Esophagus squamous epithelium (tissue), 5 donors: ENCODE results near the gene FBXO24. TPM values are rescaled to one million over a fixed set of nuclear protein-coding genes. Genes with fewer than 3 reads are reported as not detected.
A peak's percentile ranks its signal among the peaks of the same experiment; 100 is the strongest.

Source experiments
- DNase-seq: peaks from one replicate; lab custom pipeline; 2025; lab: John Stamatoyannopoulos, UW
- H3K27ac ChIP-seq, 4 donors: fragments of 200-600 bp; sonication (generic); one replicate each; pipeline ENCODE4 v1.5.1; 2016 to 2019; ENCODE audit warnings: mild to moderate bottlenecking in 1 of 4
- H3K27me3 ChIP-seq, 4 donors: fragments of 200-600 bp; sonication (generic); 1 replicate in 3 of 4; 2 replicates in 1 of 4; pipeline versions ENCODE4 v1.5.1 to v1.6.0; 2017 to 2021; ENCODE audit warnings: antibody characterized with exemption in 1 of 4
- H3K36me3 ChIP-seq, 3 donors: fragments of 200-600 bp; sonication (generic); one replicate each; pipeline ENCODE4 v1.5.1; 2016 to 2019
- H3K4me1 ChIP-seq, 3 donors: fragments of 200-600 bp; sonication (generic); one replicate each; pipeline ENCODE4 v1.5.1; 2017 to 2019
- H3K4me3 ChIP-seq, 4 donors: fragments of 200-600 bp; sonication (generic); 1 replicate in 3 of 4; 2 replicates in 1 of 4; pipeline ENCODE4 v1.5.1; 2016 to 2019; ENCODE audit warnings: mild to moderate bottlenecking in 2 of 4, moderate library complexity in 1 of 4
- H3K9me3 ChIP-seq, 3 donors: fragments of 200-600 bp; sonication (generic); one replicate each; pipeline ENCODE4 v1.5.1; 2016 to 2019
- CTCF ChIP-seq, 6 experiments: fragments of 450-650 bp in 4 of 6; fragments of 200-600 bp in 2 of 6; sonication (generic) in 2 of 6; IDR thresholded peaks; one replicate each; pipeline ENCODE4 v1.5.1; 2016 to 2019; ENCODE audit warnings: antibody characterized with exemption in 6 of 6, mild to moderate bottlenecking in 4 of 6, moderate library complexity in 4 of 6
- POLR2A ChIP-seq, 4 donors: fragments of 450-650 bp; IDR thresholded peaks; one replicate each; pipeline ENCODE4 v1.6.1; 2017; ENCODE audit warnings: antibody characterized with exemption in 4 of 4, mild to moderate bottlenecking in 4 of 4, moderate library complexity in 3 of 4
- WGBS, 2 donors: methylation state at CpG; one replicate each; pipeline ENCODE4 v1.1.5; 2018; 5-methylcytosine and 5-hydroxymethylcytosine counted together
- intact Hi-C: fragments of 100-400 bp; cut with DNase I; formaldehyde crosslinking; loops from one replicate; pipeline ENCODE4 v1.15.0; 2022
- total RNA-seq, 4 donors: library from RNA; depleted of rRNA; stranded (reverse); fragments of >200 nt; gene quantifications; one replicate each; pipeline ENCODE4 v1.1.0, GENCODE V29; 2016
- donor health status: DM: yes; HTN: yes; CAD: no.

The FBXO24 gene
- total RNA-seq, 4 donors from 2014 or later: 0.19 to 1.6 (median 0.29) TPM; not detected in 1

- H3K9me3 ChIP-seq: no peaks in the 10 kb centered on the region
- no peak overlapping the region for H3K27ac ChIP-seq
- intact Hi-C loops: no loop called here
- no peak for TF ChIP-seq CTCF (IDR thresholded peaks at IDR 0.05)
- TF ChIP-seq POLR2A (IDR thresholded peaks at IDR 0.05): peak in 1 of 4 donors; percentile 14
- peaks cover 52 to 95% (median 68%) of the 10 kb centered on the region in 3 donors for H3K36me3 ChIP-seq
- no peaks in the 10 kb centered on the region for H3K27me3 ChIP-seq
- DNase-seq: no peak
- peaks cover 14 to 28% (median 18%) of the 10 kb centered on the region in 3 donors for H3K4me1 ChIP-seq
- no peak overlapping the region for H3K4me3 ChIP-seq
- 90 to 94% methylated on average over 8 to 9 of the region's 28 CpGs for WGBS, 2 donors
Measured at GRCh38 chr7:100578246-100579183, 7.6 kb upstream of the FBXO24 start.

GRCh38 chr7:100580466-100581283, 5.5 kb upstream of the FBXO24 start:
- H3K4me1 ChIP-seq: peaks cover 32 to 50% (median 35%) of the 10 kb centered on the region in 3 donors
- intact Hi-C loops: no loop called here
- no peaks in the 10 kb centered on the region for H3K27me3 ChIP-seq
- H3K9me3 ChIP-seq: no peaks in the 10 kb centered on the region
- DNase-seq: no peak
- no peak overlapping the region for H3K27ac ChIP-seq
- 58 to 84% methylated on average over 7 to 11 of the region's 11 CpGs for WGBS, 2 donors
- H3K36me3 ChIP-seq: peaks cover 42 to 73% (median 54%) of the 10 kb centered on the region in 3 donors
- H3K4me3 ChIP-seq: no peak overlapping the region
- TF ChIP-seq CTCF (IDR thresholded peaks at IDR 0.05) (no peak), POLR2A (IDR thresholded peaks at IDR 0.05) (no peak)

- intact Hi-C loops: no loop called here
- TF ChIP-seq CTCF (IDR thresholded peaks at IDR 0.05): no peak
- TF ChIP-seq POLR2A (IDR thresholded peaks at IDR 0.05): no peak
- peaks cover 32 to 56% (median 35%) of the 10 kb centered on the region in 3 donors for H3K4me1 ChIP-seq
Measured at GRCh38 chr7:100582041-100582579, 4.0 kb upstream of the FBXO24 start.

GRCh38 chr7:100582650-100583049, 3.5 kb upstream of the FBXO24 start:
- H3K9me3 ChIP-seq: no peaks in the 10 kb centered on the region
- WGBS, 2 donors: 70 to 73% methylated on average over 10 to 11 of the region's 11 CpGs
- no peak for DNase-seq
- TF ChIP-seq CTCF (IDR thresholded peaks at IDR 0.05) (no peak), POLR2A (IDR thresholded peaks at IDR 0.05) (no peak)
- H3K27ac ChIP-seq: peak overlapping the region; percentile 94 to 99 (median 98)
- H3K4me1 ChIP-seq: peaks cover 32 to 60% (median 39%) of the 10 kb centered on the region in 3 donors
- intact Hi-C loops: no loop called here
- peak overlapping the region in 3 of 4 donors; percentile 6 to 93 (median 89) for H3K4me3 ChIP-seq
- H3K27me3 ChIP-seq: no peaks in the 10 kb centered on the region
- H3K36me3 ChIP-seq: peaks cover 24 to 54% (median 38%) of the 10 kb centered on the region in 3 donors

More at GRCh38 chr7:100582041-100582579, 4.0 kb upstream of the FBXO24 start:
- no peaks in the 10 kb centered on the region for H3K9me3 ChIP-seq
- peak overlapping the region; percentile 94 to 99 (median 98) for H3K27ac ChIP-seq
- no peaks in the 10 kb centered on the region for H3K27me3 ChIP-seq
- peaks cover 29 to 59% (median 41%) of the 10 kb centered on the region in 3 donors for H3K36me3 ChIP-seq
- peak overlapping the region in 3 of 4 donors; percentile 6 to 93 (median 89) for H3K4me3 ChIP-seq
- no peak for DNase-seq
- 32 to 41% methylated on average over 5 to 8 of the region's 20 CpGs for WGBS, 2 donors
